Parathyroid adenoma (tissue), 2 donors: ENCODE measurements around the gene PROM2.

Experiments used
- H2AFZ ChIP-seq: fragments of 300-600 bp; sonication (generic); one replicate; pipeline ENCODE4 v1.7.0; 2017; ENCODE audit warnings: antibody characterized with exemption, mild to moderate bottlenecking
- H3K27ac ChIP-seq: fragments of 300-600 bp; sonication (generic); one replicate; pipeline ENCODE4 v1.7.0; 2017
- H3K27me3 ChIP-seq: fragments of 300-600 bp; sonication (generic); one replicate; pipeline ENCODE4 v1.7.0; 2017; ENCODE audit warnings: low read length; ENCODE audit not compliant: control insufficient read depth, insufficient read depth
- H3K36me3 ChIP-seq: fragments of 300-600 bp; sonication (generic); one replicate; pipeline ENCODE4 v1.7.0; 2017; ENCODE audit warnings: low read length; ENCODE audit not compliant: control insufficient read depth, insufficient read depth
- H3K4me1 ChIP-seq: fragments of 300-600 bp; sonication (generic); one replicate; pipeline ENCODE4 v1.7.0; 2017; ENCODE audit warnings: control low read depth
- H3K4me2 ChIP-seq: fragments of 300-600 bp; sonication (generic); one replicate; pipeline ENCODE4 v1.7.0; 2017; ENCODE audit warnings: low read length
- H3K4me3 ChIP-seq: fragments of 300-600 bp; sonication (generic); one replicate; pipeline ENCODE4 v1.7.0; 2017; ENCODE audit warnings: low read depth, low read length
- H3K79me2 ChIP-seq: fragments of 300-600 bp; sonication (generic); one replicate; pipeline ENCODE4 v1.7.0; 2017; ENCODE audit warnings: control low read depth
- H3K9ac ChIP-seq: fragments of 300-600 bp; sonication (generic); one replicate; pipeline ENCODE4 v1.7.0; 2017; ENCODE audit warnings: mild to moderate bottlenecking
- H3K9me3 ChIP-seq: fragments of 300-600 bp; sonication (generic); one replicate; pipeline ENCODE4 v1.7.0; 2017; ENCODE audit warnings: low read length; ENCODE audit not compliant: control insufficient read depth
- TF ChIP-seq, protein P1 (sequence below): fragments of 300-600 bp; sonication (generic); IDR thresholded peaks from one replicate; pipeline ENCODE4 v1.7.0; 2017; ENCODE audit warnings: antibody characterized with exemption, mild to moderate bottlenecking
- donor health status: primary hyperparathyroidism.

Gene PROM2

DNA sequence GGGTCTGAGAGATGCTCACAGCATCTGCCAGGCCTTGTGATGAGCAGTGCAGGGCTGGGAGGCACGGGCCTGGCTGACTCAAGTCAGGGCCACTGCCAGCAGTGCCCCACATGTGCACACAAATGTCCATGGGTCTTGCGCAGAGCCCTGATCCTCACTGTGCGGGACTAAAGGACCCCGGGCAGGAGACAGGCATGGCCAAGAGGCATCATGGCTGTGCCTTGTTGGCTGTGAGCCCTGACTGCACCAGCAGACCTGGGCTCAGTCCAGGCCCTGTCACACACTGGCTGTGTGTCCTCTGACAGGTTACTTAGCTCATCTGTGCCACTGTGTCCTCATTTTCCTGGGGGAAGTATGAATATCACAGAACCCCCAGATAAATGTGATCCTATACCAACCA, 26.9 kb downstream of the PROM2 start:
- Histone ChIP-seq H3K27ac (peak overlapping the region; percentile 73), H3K27me3 (no peaks in the 10 kb centered on the region), H3K36me3 (no peaks in the 10 kb centered on the region), H3K79me2 (no peaks in the 10 kb centered on the region), H3K4me2 (no peak overlapping the region), H2AFZ (peak overlapping the region; percentile 67), H3K9ac (no peak overlapping the region), H3K4me3 (no peak overlapping the region), H3K4me1 (peaks cover 28% of the 10 kb centered on the region), H3K9me3 (no peaks in the 10 kb centered on the region)
- TF ChIP-seq, protein P1, sequence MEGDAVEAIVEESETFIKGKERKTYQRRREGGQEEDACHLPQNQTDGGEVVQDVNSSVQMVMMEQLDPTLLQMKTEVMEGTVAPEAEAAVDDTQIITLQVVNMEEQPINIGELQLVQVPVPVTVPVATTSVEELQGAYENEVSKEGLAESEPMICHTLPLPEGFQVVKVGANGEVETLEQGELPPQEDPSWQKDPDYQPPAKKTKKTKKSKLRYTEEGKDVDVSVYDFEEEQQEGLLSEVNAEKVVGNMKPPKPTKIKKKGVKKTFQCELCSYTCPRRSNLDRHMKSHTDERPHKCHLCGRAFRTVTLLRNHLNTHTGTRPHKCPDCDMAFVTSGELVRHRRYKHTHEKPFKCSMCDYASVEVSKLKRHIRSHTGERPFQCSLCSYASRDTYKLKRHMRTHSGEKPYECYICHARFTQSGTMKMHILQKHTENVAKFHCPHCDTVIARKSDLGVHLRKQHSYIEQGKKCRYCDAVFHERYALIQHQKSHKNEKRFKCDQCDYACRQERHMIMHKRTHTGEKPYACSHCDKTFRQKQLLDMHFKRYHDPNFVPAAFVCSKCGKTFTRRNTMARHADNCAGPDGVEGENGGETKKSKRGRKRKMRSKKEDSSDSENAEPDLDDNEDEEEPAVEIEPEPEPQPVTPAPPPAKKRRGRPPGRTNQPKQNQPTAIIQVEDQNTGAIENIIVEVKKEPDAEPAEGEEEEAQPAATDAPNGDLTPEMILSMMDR = no peak

DNA sequence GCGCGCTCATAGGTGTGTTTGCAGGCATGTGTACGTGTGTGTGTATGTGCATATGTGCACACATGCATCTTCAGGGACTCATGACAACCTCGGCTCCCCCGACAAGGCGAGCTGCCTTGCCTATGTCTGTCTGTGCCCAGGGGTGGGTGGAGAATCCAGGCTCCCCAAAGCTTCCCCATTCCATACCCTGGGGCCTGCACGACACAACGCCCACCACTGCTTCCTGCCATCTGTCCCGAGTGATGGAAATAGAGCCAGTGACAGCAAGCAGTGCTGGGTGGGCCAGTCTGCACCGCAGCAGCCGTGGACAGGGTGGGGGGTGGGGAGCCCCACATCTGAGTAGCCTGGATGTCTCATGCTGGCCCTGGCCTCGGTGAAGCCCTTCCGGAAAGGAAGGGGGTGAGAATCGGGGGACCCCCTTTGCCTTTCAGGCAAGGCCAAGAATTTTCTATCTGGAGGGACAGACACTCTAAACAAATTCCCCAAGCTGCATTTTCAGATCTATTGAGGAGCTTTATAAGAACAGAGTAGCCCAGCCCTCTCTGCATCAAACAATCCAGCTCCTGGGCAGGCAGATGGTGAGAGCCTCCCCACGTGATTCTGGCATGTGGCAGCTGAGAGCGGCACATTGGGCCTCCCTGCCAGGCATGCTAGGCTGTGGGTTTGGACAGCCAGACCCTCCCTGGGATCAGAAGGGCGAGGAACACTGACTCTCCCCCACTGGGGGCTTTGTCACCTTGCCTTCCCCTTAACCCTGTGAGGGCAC, 27.8 kb downstream of the PROM2 start:
- no peaks in the 10 kb centered on the region for H3K27me3 ChIP-seq
- H3K4me3 ChIP-seq = no peak overlapping the region
- no peaks in the 10 kb centered on the region for H3K79me2 ChIP-seq
- no peak overlapping the region for H3K27ac ChIP-seq
- TF ChIP-seq, protein P1 = no peak
- no peaks in the 10 kb centered on the region for H3K36me3 ChIP-seq
- H3K4me1 ChIP-seq = peaks cover 20% of the 10 kb centered on the region
- H3K4me2 ChIP-seq = no peak overlapping the region
- no peak overlapping the region for H2AFZ ChIP-seq
- no peak overlapping the region for H3K9ac ChIP-seq
- no peaks in the 10 kb centered on the region for H3K9me3 ChIP-seq

DNA sequence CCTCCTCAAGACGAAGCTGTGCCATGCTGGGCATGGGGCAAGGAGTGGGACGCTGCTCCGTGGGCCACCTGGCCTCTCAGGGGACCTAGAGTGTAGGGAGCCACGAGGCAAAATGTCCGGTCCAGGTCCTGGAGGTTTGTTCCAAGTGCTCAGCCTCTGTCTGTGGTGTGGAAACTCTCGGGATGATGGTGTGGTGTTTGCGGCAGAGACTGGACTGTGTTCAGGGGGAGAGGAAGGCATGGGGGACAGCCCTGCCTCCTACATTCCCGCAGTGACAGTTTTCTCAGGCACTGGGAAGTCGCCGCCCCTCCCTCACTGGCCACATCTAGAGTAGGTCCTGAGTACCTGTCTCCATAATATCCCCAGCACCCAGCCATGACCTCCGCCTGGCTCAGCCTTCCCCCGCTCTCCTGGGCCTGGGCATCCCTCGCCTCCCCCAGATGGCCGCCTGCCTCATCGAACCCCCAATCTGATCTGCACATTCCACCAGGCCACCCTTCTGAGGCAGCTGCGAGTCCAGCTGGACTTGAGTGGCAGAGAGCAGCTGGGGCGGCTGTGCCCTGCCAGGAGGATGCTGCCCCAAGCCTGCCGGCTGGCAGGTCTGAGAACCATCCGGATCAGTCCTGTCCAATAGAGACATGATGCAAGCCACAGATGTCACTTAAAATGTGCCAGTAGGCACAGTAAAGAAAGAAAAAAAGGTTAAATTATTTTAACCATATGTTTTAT, 29.1 kb downstream of the PROM2 start:
- H3K4me3 ChIP-seq = no peak overlapping the region
- H3K36me3 ChIP-seq = no peaks in the 10 kb centered on the region
- H3K4me2 ChIP-seq = no peak overlapping the region
- TF ChIP-seq, protein P1 = no peak
- H3K27me3 ChIP-seq = no peaks in the 10 kb centered on the region
- H3K79me2 ChIP-seq = no peaks in the 10 kb centered on the region
- no peak overlapping the region for H2AFZ ChIP-seq
- H3K9ac ChIP-seq = no peak overlapping the region
- H3K4me1 ChIP-seq = peaks cover 20% of the 10 kb centered on the region
- H3K9me3 ChIP-seq = no peaks in the 10 kb centered on the region
- no peak overlapping the region for H3K27ac ChIP-seq

DNA sequence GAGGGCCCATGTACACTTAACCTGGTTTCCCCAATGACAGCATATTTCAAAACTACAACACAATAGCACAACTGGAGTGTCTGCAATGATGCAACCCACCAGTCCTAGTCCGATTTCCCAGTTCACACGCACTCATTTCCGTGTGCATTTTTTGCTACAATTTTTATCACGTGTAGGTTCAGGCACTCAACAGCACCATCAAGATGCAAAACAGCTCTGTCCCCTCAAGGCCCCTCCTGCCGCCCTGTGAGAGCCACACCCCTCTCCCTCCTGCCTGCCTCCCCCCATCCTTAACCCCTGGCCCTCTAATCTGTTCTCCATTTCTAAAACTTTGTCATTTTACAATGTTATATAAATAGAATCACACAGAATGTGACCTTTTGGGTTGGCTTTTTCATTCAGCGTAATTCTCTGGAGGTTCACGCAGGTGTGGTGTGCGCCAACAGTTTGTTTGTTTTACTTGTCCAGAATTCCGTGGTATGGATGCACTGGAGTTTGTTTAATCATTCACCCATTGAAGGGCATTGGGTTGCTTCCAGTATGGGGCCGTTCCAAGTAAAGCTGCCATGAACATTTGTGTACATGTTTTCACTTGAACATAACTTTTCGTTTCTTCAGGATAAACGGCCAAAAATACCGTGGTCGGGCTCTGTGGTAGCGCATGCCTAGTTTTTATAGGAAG, 31.3 kb downstream of the PROM2 start:
- Histone ChIP-seq H3K4me3 (no peak overlapping the region), H3K27me3 (no peaks in the 10 kb centered on the region), H3K27ac (no peak overlapping the region), H2AFZ (no peak overlapping the region), H3K79me2 (no peaks in the 10 kb centered on the region), H3K9me3 (no peaks in the 10 kb centered on the region), H3K36me3 (no peaks in the 10 kb centered on the region), H3K4me2 (no peak overlapping the region), H3K9ac (no peak overlapping the region), H3K4me1 (peaks cover 5% of the 10 kb centered on the region)
- TF ChIP-seq, protein P1 = no peak
